ENCODE results near the gene ZNF468.
"Not testable (repeated sequence)": the region's sequence is repeated elsewhere in the genome, so short reads cannot be mapped to it uniquely, and the experiment has no call there.

The ZNF468 gene

DNA sequence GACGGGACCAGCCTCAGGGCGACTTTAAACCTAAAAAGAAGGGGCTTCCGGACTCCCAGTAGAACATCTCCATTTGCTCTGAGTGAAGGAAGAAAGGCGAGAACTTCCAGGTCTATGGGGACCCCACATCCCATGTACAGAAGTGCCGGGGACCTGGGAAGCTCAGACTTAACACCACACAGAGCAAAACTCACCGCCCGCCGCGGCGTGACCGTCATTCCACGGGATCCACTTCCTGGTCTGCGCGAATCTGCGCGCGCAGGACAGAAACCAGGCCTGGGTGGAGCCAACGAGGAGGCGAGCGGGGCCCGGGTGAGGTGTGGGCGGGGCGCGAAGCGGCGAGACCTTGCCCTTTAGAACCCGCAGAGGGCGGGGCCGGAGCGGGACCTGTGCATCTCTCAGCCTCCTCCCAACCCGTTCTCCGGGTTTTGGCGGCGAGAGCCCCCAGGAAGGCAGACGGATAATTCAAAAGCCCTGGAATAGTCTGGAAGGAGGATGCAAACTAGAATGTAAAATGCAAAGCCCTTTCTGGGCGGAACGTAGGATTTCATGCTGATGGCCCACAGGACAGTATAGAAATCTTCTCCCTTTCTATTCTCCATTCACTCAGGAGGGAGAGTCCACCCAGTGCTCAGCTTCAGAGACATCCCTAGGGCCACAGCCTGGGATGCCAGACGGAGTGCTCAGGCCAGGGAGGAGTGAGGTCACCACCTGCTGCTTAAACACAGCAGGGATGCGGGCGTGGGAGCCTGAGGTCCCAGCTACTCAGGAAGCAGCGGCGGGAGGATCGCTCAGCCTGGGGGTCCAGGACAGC lies at the start of gene ZNF468:
TSS of gene ZNF468 (minus strand) at position 242 of the 814 bp plus-strand sequence. CDS start 3,347 bp downstream, outside the sequence.
- peak within 1 kb of the TSS; percentile 68 to 88 (median 83) for H3K4me2 ChIP-seq
- not testable (repeated sequence) for H4K20me1 ChIP-seq; H3K9me3 ChIP-seq (replicated peaks in 1 of 11); H3K27me3 ChIP-seq
- peak within 1 kb of the TSS; percentile 75 to 82 (median 78) for H3K4me3 ChIP-seq
- peak within 1 kb of the TSS; percentile 78 to 90 (median 85) for H3K9ac ChIP-seq
- peaks cover 18 to 28% (median 23%) of the 10 kb centered on the region in 11 experiments for H3K36me3 ChIP-seq
- H3K27ac ChIP-seq: peak within 1 kb of the TSS; percentile 63 to 86 (median 80); a peak in 21 of 22 replicates
- H3K4me1 ChIP-seq: peaks cover 0 to 12% (median 4%) of the 10 kb centered on the region in 10 experiments; a peak in 11 of 20 replicates

DNA sequence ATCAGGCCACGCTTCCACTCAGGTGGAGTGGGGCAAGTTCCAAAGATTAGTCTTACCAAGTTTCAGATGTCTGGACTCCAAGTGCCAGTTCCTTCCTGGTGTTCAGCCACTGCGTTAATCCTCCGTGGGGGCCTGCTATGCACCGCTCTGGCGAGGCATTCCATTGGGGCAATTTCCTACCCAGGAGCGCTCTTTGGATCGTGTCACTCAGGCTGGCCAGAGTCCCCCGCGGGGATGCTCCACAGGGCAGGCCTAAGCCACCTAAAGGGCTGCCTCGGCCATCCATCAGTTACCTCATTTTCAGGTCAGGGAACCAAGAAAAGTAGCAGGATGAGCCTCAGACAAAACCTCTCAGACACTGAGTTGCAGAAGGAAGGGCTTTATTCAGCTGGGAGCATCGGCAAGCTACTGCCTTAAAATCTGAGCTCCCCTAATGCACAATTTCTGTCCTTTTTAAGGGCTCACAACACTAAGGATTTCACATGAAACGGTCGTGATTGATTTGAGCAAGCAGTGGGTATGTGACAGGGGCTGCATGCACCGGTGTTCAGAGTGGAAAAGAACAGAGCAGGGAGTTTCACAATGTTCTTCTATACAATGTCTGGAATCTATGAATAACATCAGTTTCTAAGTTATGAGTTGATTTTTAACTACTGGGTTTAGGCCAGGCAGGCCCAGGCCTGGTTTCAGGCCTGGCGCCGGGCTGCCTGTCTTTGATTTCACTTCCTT lies 46.8 kb upstream of the ZNF468 start:
- not testable (repeated sequence) for H4K20me1 ChIP-seq, H3K27ac ChIP-seq, H3K9ac ChIP-seq, H3K4me1 ChIP-seq, H3K27me3 ChIP-seq, H3K4me2 ChIP-seq, H3K4me3 ChIP-seq
- Histone ChIP-seq H3K9me3 (replicated peaks in 1 of 11) (peaks cover 0 to 18% (median 0%) of the 10 kb centered on the region in 11 experiments; a peak in 7 of 22 replicates), H3K36me3 (peaks cover 32 to 45% (median 39%) of the 10 kb centered on the region in 11 experiments)

DNA sequence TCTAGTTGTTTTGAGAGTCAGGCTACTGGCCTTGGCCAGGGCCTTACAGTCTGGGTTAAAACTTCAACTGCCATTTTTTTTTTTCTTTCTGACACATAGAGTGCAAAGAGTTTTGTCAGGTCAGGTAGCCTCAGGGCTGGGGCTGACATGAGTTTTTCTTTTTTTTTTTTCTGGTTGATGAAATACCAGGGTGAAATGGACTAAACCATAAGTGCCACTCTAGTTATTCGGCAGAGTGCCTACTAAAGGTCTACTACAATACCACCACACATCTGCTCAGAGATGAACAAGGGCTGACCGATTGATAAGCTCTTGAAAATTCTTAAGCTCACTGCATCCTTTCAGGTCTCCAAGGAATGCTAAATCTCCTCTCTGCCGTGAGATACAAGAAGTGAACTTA lies 44.4 kb upstream of the ZNF468 start:
- H3K4me1 ChIP-seq: peaks cover 6 to 16% (median 9%) of the 10 kb centered on the region in 10 experiments; a peak in 19 of 20 replicates
- H3K9ac ChIP-seq: no peak overlapping the region
- no peak for TF ChIP-seq Cebpa-rat (IDR thresholded peaks at IDR 0.05)
- no peak overlapping the region for H3K27ac ChIP-seq
- peaks cover 10 to 23% (median 16%) of the 10 kb centered on the region in 11 experiments for H3K36me3 ChIP-seq
- peaks cover 0 to 12% (median 0%) of the 10 kb centered on the region in 11 experiments; a peak in 5 of 22 replicates for H3K9me3 ChIP-seq (replicated peaks in 1 of 11)
- H3K27me3 ChIP-seq: no peaks in the 10 kb centered on the region
- H3K4me2 ChIP-seq: no peak overlapping the region
- H3K4me3 ChIP-seq: no peak overlapping the region
- H4K20me1 ChIP-seq: no peaks in the 10 kb centered on the region

DNA sequence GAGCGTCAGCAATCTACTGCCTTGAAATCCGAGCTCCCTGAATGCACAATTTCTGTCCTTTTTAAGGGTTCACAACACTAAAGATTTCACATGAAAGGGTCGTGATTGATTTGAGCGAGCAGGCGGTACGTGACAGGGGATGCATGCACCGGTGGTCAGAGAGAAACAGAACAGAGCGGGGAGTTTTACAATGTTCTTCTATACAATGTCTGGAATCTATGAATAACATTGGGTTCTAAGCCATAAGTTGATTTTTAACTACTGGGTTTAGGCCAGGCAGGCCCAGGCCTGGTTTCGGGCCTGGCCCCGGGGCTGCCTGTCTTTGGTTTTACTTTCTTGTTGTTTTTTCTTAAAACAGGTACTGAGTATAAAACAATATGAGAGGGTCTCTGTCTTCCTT lies 41.2 kb upstream of the ZNF468 start:
- H3K9ac ChIP-seq: peak overlapping the region in 4 of 11 experiments; percentile 12 to 95 (median 91); a peak in 2 of 22 replicates
- peak overlapping the region in 7 of 11 experiments; percentile 57 to 94 (median 65); a peak in 11 of 22 replicates for H3K4me2 ChIP-seq
- H3K9me3 ChIP-seq (replicated peaks in 1 of 11): 0 out of 22 replicates have a peak, but pooled peaks cover 0 to 11% (median 0%) of the 10 kb centered on the region in 11 experiments
- peaks cover 16 to 27% (median 21%) of the 10 kb centered on the region in 10 experiments; a peak in 19 of 20 replicates for H3K4me1 ChIP-seq
- peaks cover 0 to 16% (median 0%) of the 10 kb centered on the region in 11 experiments; a peak in 5 of 22 replicates for H4K20me1 ChIP-seq
- H3K27me3 ChIP-seq, H3K4me3 ChIP-seq: not testable (repeated sequence)
- H3K36me3 ChIP-seq: peaks cover 19 to 23% (median 20%) of the 10 kb centered on the region in 11 experiments
- peak overlapping the region in 2 of 11 experiments; percentile 26 to 93; a peak in 1 of 22 replicates for H3K27ac ChIP-seq

DNA sequence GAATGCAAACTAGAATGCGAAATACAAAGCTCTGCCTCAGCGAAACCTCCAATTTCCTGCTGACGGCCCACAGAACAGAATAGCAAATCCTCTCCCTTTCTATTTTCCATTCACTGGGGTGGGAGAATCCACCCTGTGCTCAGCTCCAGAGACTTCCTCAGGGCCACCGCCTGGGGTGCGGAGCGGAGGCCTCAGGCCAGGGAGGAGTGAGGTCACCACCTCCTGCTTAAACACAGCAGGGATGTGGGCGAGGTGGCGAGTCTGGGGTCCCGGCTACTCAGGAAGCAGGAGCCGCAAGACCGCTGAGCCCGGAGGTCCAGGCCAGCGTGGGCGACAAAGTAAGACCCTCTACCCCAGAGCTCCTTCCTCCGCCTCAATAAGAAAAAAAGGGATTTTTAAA lies 40.7 kb upstream of the ZNF468 start:
- H4K20me1 ChIP-seq: peaks cover 0 to 21% (median 0%) of the 10 kb centered on the region in 11 experiments; a peak in 6 of 22 replicates
- H3K4me2 ChIP-seq: peak overlapping the region; percentile 52 to 95 (median 63); a peak in 21 of 22 replicates
- no peaks in the 10 kb centered on the region for H3K27me3 ChIP-seq
- peak overlapping the region in 7 of 11 experiments; percentile 12 to 95 (median 91); a peak in 6 of 22 replicates for H3K9ac ChIP-seq
- TF ChIP-seq Cebpa-rat (IDR thresholded peaks at IDR 0.05): no peak
- 0 out of 22 replicates have a peak, but pooled peaks cover 0 to 11% (median 0%) of the 10 kb centered on the region in 11 experiments for H3K9me3 ChIP-seq (replicated peaks in 1 of 11)
- peaks cover 24 to 27% (median 25%) of the 10 kb centered on the region in 11 experiments for H3K36me3 ChIP-seq
- H3K27ac ChIP-seq: peak overlapping the region in 9 of 11 experiments; percentile 15 to 97 (median 91); a peak in 14 of 22 replicates
- peak overlapping the region in 8 of 10 experiments; percentile 72 to 87 (median 82); a peak in 12 of 20 replicates for H3K4me3 ChIP-seq
- H3K4me1 ChIP-seq: peaks cover 16 to 27% (median 21%) of the 10 kb centered on the region in 10 experiments; a peak in 19 of 20 replicates

DNA sequence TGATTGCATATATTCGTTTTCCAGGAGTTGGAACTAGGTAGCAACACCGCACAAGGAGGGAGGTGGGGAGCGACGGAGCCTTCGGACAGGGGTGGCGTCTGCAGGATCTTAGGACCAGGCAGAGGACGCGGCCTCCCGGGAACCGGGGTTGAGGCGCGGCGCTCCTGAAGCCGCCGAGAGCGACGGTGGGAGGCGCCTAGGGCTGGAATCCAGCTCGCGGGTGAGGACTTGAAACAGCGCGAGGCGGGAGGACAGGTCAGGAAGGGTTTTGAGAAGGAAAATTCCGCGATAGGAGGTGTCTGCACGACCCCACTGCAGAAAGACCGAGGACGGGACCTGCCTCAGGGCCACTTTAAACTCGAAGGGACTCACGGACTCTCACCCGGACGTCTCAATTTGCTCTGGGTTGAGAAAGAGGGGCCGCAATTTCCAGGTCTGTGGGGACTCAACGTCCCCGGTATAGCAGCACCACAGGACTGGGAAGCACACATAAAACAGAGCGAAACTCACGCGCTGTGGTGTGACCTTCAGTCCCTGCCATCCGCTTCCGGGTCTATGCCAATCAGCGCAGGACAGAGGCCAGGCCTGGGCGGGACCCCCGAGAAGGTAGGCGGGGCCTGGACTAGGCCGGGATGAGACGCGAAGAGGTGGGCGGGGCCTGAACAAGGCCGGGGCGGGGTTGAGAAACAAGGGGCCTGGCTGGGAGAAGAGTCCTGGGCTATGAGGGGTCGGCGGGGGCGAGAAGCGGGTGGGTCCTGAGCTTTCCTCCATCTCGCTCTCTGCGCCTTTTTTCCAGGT lies 39.9 kb upstream of the ZNF468 start, which contains the start of gene ZNF320:
TSS of gene ZNF320 (minus strand) at position 498 of the 798 bp plus-strand sequence. CDS start 7,380 bp downstream, outside the sequence.
- no peak for TF ChIP-seq Cebpa-rat (IDR thresholded peaks at IDR 0.05)
- peaks cover 28 to 31% (median 29%) of the 10 kb centered on the region in 11 experiments for H3K36me3 ChIP-seq
- H3K27ac ChIP-seq: peak within 1 kb of the TSS; percentile 85 to 97 (median 91)
- peak within 1 kb of the TSS; percentile 88 to 95 (median 92) for H3K9ac ChIP-seq
- H3K4me1 ChIP-seq: peaks cover 16 to 27% (median 21%) of the 10 kb centered on the region in 10 experiments; a peak in 19 of 20 replicates
- H3K4me2 ChIP-seq: peak within 1 kb of the TSS; percentile 87 to 99 (median 94)
- H3K4me3 ChIP-seq: peak within 1 kb of the TSS; percentile 72 to 87 (median 82)
- peaks cover 0 to 25% (median 0%) of the 10 kb centered on the region in 11 experiments; a peak in 8 of 22 replicates for H4K20me1 ChIP-seq
- H3K27me3 ChIP-seq: no peaks in the 10 kb centered on the region
- 0 out of 22 replicates have a peak, but pooled peaks cover 0 to 11% (median 0%) of the 10 kb centered on the region in 11 experiments for H3K9me3 ChIP-seq (replicated peaks in 1 of 11)

DNA sequence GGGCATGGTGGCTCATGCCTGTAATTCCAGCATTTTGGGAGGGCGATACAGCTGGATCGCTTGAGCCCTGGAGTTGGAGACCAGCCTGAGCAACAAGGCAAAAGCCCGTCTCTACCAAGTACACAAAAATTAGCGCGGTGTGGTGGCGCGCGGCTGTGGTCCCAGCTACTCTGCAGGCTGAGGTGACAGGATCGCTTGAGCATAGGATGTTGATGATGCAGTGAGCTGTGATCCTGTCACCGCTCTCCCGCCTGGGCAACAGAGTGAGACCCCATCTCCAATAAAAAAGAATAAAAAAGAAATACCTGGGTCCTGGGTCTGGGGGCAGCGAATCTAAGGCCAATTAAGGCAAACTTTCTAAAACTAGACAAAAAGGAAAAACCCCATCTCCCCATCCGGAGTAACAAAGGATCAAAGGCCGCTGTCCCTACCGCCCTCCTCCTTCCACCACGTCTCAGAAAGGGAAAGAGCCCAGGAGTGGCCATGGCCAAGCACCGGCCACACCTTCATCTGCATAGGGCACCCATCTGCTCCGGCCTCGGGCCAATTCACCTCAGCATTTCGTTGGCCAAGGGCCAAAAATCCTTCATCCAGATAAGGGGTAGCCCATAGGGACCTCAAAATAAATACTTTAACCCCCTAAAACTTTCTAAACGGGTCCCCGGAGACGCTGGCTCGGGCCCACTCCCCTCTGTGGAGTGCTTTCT lies 39.2 kb upstream of the ZNF468 start:
- Histone ChIP-seq H3K4me2 (peak overlapping the region; percentile 87 to 99 (median 94)), H3K27ac (peak overlapping the region; percentile 85 to 97 (median 91))

More for the DNA sequence above, 39.2 kb upstream of the ZNF468 start:
- Histone ChIP-seq H3K27me3 (no peaks in the 10 kb centered on the region), H3K36me3 (peaks cover 35 to 39% (median 37%) of the 10 kb centered on the region in 11 experiments), H3K4me1 (peaks cover 16 to 27% (median 21%) of the 10 kb centered on the region in 10 experiments; a peak in 19 of 20 replicates), H3K9ac (peak overlapping the region; percentile 88 to 95 (median 92)), H4K20me1 (peaks cover 0 to 32% (median 3%) of the 10 kb centered on the region in 11 experiments; a peak in 9 of 22 replicates), H3K4me3 (peak overlapping the region; percentile 72 to 87 (median 82)), H3K9me3 (replicated peaks in 1 of 11) (0 out of 22 replicates have a peak, but pooled peaks cover 0 to 11% (median 0%) of the 10 kb centered on the region in 11 experiments)
- TF ChIP-seq Cebpa-rat (IDR thresholded peaks at IDR 0.05): no peak
